GM13977 (cell line): Measurements from ENCODE around the gene RCN2.

ENCODE experiments used
- DNase-seq: peaks from one replicate; pipeline ENCODE4 v3.0.0; 2012; ENCODE audit warnings: low spot score
- CTCF ChIP-seq: IDR thresholded peaks from 2 replicates; pipeline ENCODE4 v1.5.1; 2012; ENCODE audit warnings: mild to moderate bottlenecking, control low read depth; ENCODE audit not compliant: insufficient read depth; ENCODE audit errors: extremely low read depth, missing control alignments
- in situ Hi-C: fragments of 300-500 bp; cut with MboI; formaldehyde crosslinking; loops from one replicate; pipeline ENCODE4 v1.12.0; 2022; ENCODE audit warnings: low sequenced_read_pairs, low pct_unique_long_range_greater_than_20kb, mixed read lengths, inconsistent platforms; ENCODE audit not compliant: unreplicated experiment

Gene RCN2

DNA sequence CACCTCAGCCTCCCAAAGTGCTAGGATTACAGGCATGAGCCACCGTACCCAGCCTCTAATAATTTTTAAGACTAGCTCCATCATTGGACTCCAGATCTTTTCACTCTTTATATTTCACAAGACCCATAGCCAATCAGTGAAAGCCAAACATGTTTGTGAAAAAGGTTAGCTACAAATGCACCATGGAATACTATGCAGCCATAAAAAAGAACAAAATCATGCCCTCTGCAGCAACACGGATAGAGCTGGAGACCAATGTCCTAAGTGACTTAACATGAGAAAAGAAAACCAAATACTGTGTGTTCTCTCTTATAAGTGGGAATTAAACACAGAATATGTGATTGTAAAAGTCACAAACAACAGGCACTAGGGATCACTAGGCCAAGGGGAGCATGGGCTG is 29.6 kb upstream of the RCN2 start:
- no peak for DNase-seq
- in situ Hi-C loops, result no loop called here
- no peak for TF ChIP-seq CTCF

DNA sequence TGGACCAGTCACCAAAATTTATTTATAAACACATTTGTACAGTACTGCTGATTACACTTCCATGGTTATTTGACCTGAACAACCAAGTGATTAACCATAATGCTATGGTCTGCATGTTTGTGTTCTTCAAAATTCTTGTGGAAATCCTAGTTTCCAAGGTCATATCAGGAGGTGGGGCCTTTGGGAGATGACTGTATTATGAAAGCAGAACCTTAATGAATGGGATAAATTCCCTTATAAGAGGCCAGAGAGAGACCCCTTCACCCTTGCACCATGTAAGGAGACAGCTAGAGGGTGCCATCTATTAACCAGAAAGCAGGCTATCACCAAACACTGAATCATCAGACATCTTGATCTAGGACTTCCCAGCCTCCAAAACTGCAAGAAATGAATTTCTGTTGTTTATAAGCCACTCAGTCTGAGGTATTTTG is 28.3 kb upstream of the RCN2 start:
- in situ Hi-C loops, result no loop called here
- peak; percentile 52 for TF ChIP-seq CTCF
- peak; percentile 42 for DNase-seq

GRCh38 chr15:76904461-76905012 is 27.0 kb upstream of the RCN2 start:
- no peak for TF ChIP-seq CTCF
- DNase-seq, result peak; percentile 31
- in situ Hi-C loops, result no loop called here

DNA sequence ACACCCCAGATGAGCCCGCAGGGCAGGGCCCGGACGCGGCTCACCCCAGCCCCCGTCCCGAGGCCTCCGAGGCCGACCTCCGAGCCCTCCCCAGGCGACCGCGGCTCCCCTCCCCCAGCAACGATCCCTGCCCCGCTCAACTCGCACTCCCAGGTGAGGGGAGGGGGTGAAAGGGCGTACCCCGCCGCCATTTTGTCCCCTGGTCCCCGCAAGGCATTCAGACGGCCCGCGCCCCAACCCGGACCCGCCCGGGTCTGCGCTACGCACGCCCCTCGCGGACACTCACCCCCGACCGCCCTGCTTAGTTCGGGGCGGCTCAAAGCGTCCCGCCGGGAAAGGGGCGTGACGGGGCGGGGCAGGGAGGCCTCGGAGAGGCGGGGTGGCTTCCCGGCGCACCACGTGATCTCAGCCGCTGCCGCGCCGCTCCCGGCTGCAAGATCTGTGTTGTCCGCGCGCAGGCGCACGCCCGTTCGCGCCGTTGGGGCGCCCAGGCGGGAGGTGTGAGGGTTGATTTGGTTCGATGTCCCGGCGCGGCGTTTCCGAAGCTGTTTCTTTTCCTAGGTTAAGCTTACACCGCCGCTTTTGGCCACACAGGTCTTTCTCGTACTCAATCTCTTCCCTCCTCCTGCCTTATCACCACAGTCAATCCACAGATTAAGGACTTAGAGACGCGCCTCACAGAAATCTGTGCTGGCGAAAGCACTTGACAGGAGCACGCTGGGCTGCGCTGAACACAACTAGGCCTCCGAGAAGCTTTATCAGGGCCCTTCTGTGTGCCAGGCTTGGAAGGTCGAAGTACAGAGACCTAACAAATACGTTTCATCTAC is 26.3 kb upstream of the RCN2 start, which contains the start of gene SCAPER:
TSS of gene SCAPER (minus strand) at position 328 of the 827 bp plus-strand sequence. CDS start 21,523 bp downstream, outside the sequence.
- DNase-seq, result peak; percentile 94
- TF ChIP-seq CTCF, result no peak
- in situ Hi-C loops, result no loop called here

GRCh38 chr15:76905855-76906254 is 25.7 kb upstream of the RCN2 start:
- no peak for TF ChIP-seq CTCF
- no peak for DNase-seq
- in situ Hi-C loops, result no loop called here

- in situ Hi-C loops, result no loop called here
- DNase-seq, result no peak
- TF ChIP-seq CTCF, result no peak
These were observed 19.1 kb upstream of the RCN2 start for GRCh38 chr15:76912430-76912829.
